Lower leg skin (tissue), 3 donors: ENCODE data around the gene KSR2.

Experiments
- POLR2A ChIP-seq, 2 donors: fragments of 450-650 bp; IDR thresholded peaks; one replicate each; pipeline ENCODE4 v1.6.1; 2016 to 2017; ENCODE audit warnings: antibody characterized with exemption in 2 of 2, mild to moderate bottlenecking in 1 of 2, moderate library complexity in 1 of 2
- TF ChIP-seq, protein P1 (sequence below), 3 donors: fragments of 450-650 bp; IDR thresholded peaks; one replicate each; pipeline ENCODE4 v1.5.1; 2016; ENCODE audit warnings: antibody characterized with exemption in 3 of 3, mild to moderate bottlenecking in 3 of 3, moderate library complexity in 2 of 3

- TF ChIP-seq, protein P1, sequence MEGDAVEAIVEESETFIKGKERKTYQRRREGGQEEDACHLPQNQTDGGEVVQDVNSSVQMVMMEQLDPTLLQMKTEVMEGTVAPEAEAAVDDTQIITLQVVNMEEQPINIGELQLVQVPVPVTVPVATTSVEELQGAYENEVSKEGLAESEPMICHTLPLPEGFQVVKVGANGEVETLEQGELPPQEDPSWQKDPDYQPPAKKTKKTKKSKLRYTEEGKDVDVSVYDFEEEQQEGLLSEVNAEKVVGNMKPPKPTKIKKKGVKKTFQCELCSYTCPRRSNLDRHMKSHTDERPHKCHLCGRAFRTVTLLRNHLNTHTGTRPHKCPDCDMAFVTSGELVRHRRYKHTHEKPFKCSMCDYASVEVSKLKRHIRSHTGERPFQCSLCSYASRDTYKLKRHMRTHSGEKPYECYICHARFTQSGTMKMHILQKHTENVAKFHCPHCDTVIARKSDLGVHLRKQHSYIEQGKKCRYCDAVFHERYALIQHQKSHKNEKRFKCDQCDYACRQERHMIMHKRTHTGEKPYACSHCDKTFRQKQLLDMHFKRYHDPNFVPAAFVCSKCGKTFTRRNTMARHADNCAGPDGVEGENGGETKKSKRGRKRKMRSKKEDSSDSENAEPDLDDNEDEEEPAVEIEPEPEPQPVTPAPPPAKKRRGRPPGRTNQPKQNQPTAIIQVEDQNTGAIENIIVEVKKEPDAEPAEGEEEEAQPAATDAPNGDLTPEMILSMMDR (IDR thresholded peaks at IDR 0.05), result no peak
- TF ChIP-seq POLR2A (IDR thresholded peaks at IDR 0.05), result no peak
These were observed 93.9 kb downstream of the KSR2 start for GRCh38 chr12:117874842-117875434.
